Superior temporal gyrus (tissue), 1 donor: ENCODE results near the gene FOS.
A peak's percentile ranks its signal among the peaks of the same experiment; 100 is the strongest.
"Not testable (repeated sequence)": the region's sequence is repeated elsewhere in the genome, so short reads cannot be mapped to it uniquely, and the experiment has no call there.

Experiments
- DNase-seq: peaks from one replicate; pipeline ENCODE4 v3.0.0-alpha.2; 2016; ENCODE audit errors: extremely low spot score

Gene FOS

GRCh38 chr14:75277008-75277814 is 1.4 kb upstream of the FOS start:
- DNase-seq: peak; percentile 81

- peak; percentile 61 for DNase-seq
These were observed 710 bp upstream of the FOS start for GRCh38 chr14:75277815-75278421.

GRCh38 chr14:75279153-75279762 is 630 bp downstream of the FOS start:
- DNase-seq: peak; percentile 70

- DNase-seq: no peak
These were observed 1.2 kb downstream of the FOS start for GRCh38 chr14:75279763-75280290.

- DNase-seq: no peak
These were observed 1.7 kb downstream of the FOS start for GRCh38 chr14:75280291-75280830.

- DNase-seq: no peak
These were observed 2.4 kb downstream of the FOS start for GRCh38 chr14:75280831-75281653.

- DNase-seq: no peak
These were observed 3.0 kb downstream of the FOS start for GRCh38 chr14:75281654-75282019.

- DNase-seq: no peak
These were observed 3.5 kb downstream of the FOS start for GRCh38 chr14:75282170-75282554.

GRCh38 chr14:75282555-75283161 is 4.0 kb downstream of the FOS start:
- DNase-seq: not testable (repeated sequence)

- DNase-seq: no peak
These were observed 4.7 kb downstream of the FOS start for GRCh38 chr14:75283162-75283832.

- DNase-seq: no peak
These were observed 5.4 kb downstream of the FOS start for GRCh38 chr14:75283833-75284563.

GRCh38 chr14:75285331-75285730 is 6.7 kb downstream of the FOS start:
- no peak for DNase-seq

- no peak for DNase-seq
These were observed 7.7 kb downstream of the FOS start for GRCh38 chr14:75286313-75286712.

- DNase-seq: no peak
These were observed 11.3 kb downstream of the FOS start for GRCh38 chr14:75289840-75290388.

- no peak for DNase-seq
These were observed 12.2 kb downstream of the FOS start for GRCh38 chr14:75290851-75291250.

GRCh38 chr14:75291331-75291730 is 12.7 kb downstream of the FOS start:
- no peak for DNase-seq

GRCh38 chr14:75292101-75292563 is 13.5 kb downstream of the FOS start:
- DNase-seq: no peak

- no peak for DNase-seq
These were observed 14.3 kb downstream of the FOS start for GRCh38 chr14:75292886-75293285.

- DNase-seq: peak; percentile 94
These were observed 15.5 kb downstream of the FOS start for GRCh38 chr14:75293920-75294648.
